Measurements from ENCODE around the gene ETS1. TPM values are rescaled to one million over a fixed set of nuclear protein-coding genes. Genes with fewer than 3 reads are reported as not detected.

The ETS1 gene
- total RNA-seq, 1 experiment from 2014 or later: 66.4 TPM

- intact Hi-C loops (cut with micrococcal nuclease; ENCODE audit: unreplicated experiment) (no loop called here), in situ Hi-C loops (cut with HindIII; ENCODE audit: low pct_unique_long_range_greater_than_20kb, low sequenced_read_pairs) (no loop called here)
- ATAC-seq: no peak
- ChIA-PET POLR2A (no interaction called here), CTCF (no interaction called here)
- H3K4me3 ChIP-seq (ENCODE audit: low read depth in 2 of 2, low read length in 2 of 2): no peak overlapping the region
- peaks cover 7% of the 10 kb centered on the region; the same call in 1 of the 2 replicates for H3K36me3 ChIP-seq (ENCODE audit: control insufficient read depth, insufficient read depth, low read length)
- no peak for DNase-seq (ENCODE audit: low read depth, low spot score)
- no peak overlapping the region for H3K27ac ChIP-seq (ENCODE audit: low read length)
- no peaks in the 10 kb centered on the region for H3K27me3 ChIP-seq (ENCODE audit: control insufficient read depth, insufficient read depth, low read length)
- BruUV-seq (replicated peaks): no TSS peak
- TF ChIP-seq SIN3A (IDR thresholded peaks at IDR 0.05; ENCODE audit: borderline replicate concordance, insufficient read depth, low read depth, low read length) (no peak), CTCF (IDR thresholded peaks at IDR 0.05) (no peak), REST (IDR thresholded peaks at IDR 0.05; ENCODE audit: insufficient read depth in 1 of 2, low read depth in 2 of 2, low read length in 1 of 2) (no peak), TCF7L2 (IDR thresholded peaks at IDR 0.05; ENCODE audit: low read depth, low read length) (no peak), POLR2AphosphoS5 (IDR thresholded peaks at IDR 0.05; ENCODE audit: low read depth, low read length) (no peak)
- H3K4me1 ChIP-seq (ENCODE audit: control insufficient read depth, insufficient read depth, low read length): no peaks in the 10 kb centered on the region
- H3K9me3 ChIP-seq (ENCODE audit: control insufficient read depth, insufficient read depth, low read depth, low read length): no peaks in the 10 kb centered on the region
These were observed 131.6 kb downstream of the ETS1 start for GRCh38 chr11:128455766-128456165.

- H3K27me3 ChIP-seq (ENCODE audit: control insufficient read depth, insufficient read depth, low read length): no peaks in the 10 kb centered on the region
- intact Hi-C loops (cut with micrococcal nuclease; ENCODE audit: unreplicated experiment) (no loop called here), in situ Hi-C loops (cut with HindIII; ENCODE audit: low pct_unique_long_range_greater_than_20kb, low sequenced_read_pairs) (no loop called here)
- H3K4me3 ChIP-seq (ENCODE audit: low read depth in 2 of 2, low read length in 2 of 2): no peak overlapping the region
- ChIA-PET CTCF (no interaction called here), POLR2A (no interaction called here)
- peaks cover 5% of the 10 kb centered on the region; the same call in 1 of the 2 replicates for H3K4me1 ChIP-seq (ENCODE audit: control insufficient read depth, insufficient read depth, low read length)
- BruUV-seq (replicated peaks): no TSS peak
- no peaks in the 10 kb centered on the region for H3K9me3 ChIP-seq (ENCODE audit: control insufficient read depth, insufficient read depth, low read depth, low read length)
- no peak; the same call in 1 of the 2 replicates for ATAC-seq
- no peak overlapping the region for H3K27ac ChIP-seq (ENCODE audit: low read length)
- DNase-seq (ENCODE audit: low read depth, low spot score): peak; percentile 46
- H3K36me3 ChIP-seq (ENCODE audit: control insufficient read depth, insufficient read depth, low read length): 0 out of 2 replicates have a peak, but pooled peaks cover 4% of the 10 kb centered on the region
- no peak for TF ChIP-seq TCF7L2 (IDR thresholded peaks at IDR 0.05; ENCODE audit: low read depth, low read length)
- TF ChIP-seq CTCF (IDR thresholded peaks at IDR 0.05): no peak
- TF ChIP-seq SIN3A (IDR thresholded peaks at IDR 0.05; ENCODE audit: borderline replicate concordance, insufficient read depth, low read depth, low read length): no peak
- TF ChIP-seq POLR2AphosphoS5 (IDR thresholded peaks at IDR 0.05; ENCODE audit: low read depth, low read length): no peak
- TF ChIP-seq REST (IDR thresholded peaks at IDR 0.05; ENCODE audit: insufficient read depth in 1 of 2, low read depth in 2 of 2, low read length in 1 of 2): no peak
These were observed 133.7 kb downstream of the ETS1 start for GRCh38 chr11:128453444-128454336.
